ENCODE data around the gene CDV3. TPM values are rescaled to one million over a fixed set of nuclear protein-coding genes. Genes with fewer than 3 reads are reported as not detected.

The CDV3 gene
- total and polyA plus RNA-seq, 4 donors: 37.5 to 82.6 (median 53.1) TPM

GRCh38 chr3:133589503-133589902 is 16.0 kb downstream of the CDV3 start:
- H3K27ac ChIP-seq (ENCODE audit: low read depth in 1 of 2, low read length in 2 of 2): no peak overlapping the region
- H3K9me3 ChIP-seq (ENCODE audit: control insufficient read depth in 4 of 4, low read length in 3 of 4): no peaks in the 10 kb centered on the region
- no peak for TF ChIP-seq FOXA2 (IDR thresholded peaks at IDR 0.05)
- no peak for TF ChIP-seq GABPA (IDR thresholded peaks at IDR 0.05 in 1 of 2, conservative IDR thresholded peaks at IDR 0.05 in 1 of 2)
- TF ChIP-seq, protein P1, sequence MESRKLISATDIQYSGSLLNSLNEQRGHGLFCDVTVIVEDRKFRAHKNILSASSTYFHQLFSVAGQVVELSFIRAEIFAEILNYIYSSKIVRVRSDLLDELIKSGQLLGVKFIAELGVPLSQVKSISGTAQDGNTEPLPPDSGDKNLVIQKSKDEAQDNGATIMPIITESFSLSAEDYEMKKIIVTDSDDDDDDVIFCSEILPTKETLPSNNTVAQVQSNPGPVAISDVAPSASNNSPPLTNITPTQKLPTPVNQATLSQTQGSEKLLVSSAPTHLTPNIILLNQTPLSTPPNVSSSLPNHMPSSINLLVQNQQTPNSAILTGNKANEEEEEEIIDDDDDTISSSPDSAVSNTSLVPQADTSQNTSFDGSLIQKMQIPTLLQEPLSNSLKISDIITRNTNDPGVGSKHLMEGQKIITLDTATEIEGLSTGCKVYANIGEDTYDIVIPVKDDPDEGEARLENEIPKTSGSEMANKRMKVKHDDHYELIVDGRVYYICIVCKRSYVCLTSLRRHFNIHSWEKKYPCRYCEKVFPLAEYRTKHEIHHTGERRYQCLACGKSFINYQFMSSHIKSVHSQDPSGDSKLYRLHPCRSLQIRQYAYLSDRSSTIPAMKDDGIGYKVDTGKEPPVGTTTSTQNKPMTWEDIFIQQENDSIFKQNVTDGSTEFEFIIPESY (IDR thresholded peaks at IDR 0.05): no peak
- no peak for TF ChIP-seq JUND (IDR thresholded peaks at IDR 0.05)
- no peak for TF ChIP-seq FOXA1 (IDR thresholded peaks at IDR 0.05)
- TF ChIP-seq SP1 (IDR thresholded peaks at IDR 0.05): no peak
- no peak for TF ChIP-seq TAF1 (conservative IDR thresholded peaks at IDR 0.05)
- TF ChIP-seq, protein P2, sequence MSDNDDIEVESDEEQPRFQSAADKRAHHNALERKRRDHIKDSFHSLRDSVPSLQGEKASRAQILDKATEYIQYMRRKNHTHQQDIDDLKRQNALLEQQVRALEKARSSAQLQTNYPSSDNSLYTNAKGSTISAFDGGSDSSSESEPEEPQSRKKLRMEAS (IDR thresholded peaks at IDR 0.05): no peak
- no peak for TF ChIP-seq RXRA (IDR thresholded peaks at IDR 0.05)
- no peak for TF ChIP-seq HNF4G (IDR thresholded peaks at IDR 0.05)
- no peak for TF ChIP-seq RAD21 (IDR thresholded peaks at IDR 0.05)
- TF ChIP-seq ATF3 (IDR thresholded peaks at IDR 0.05): no peak
- no peak for TF ChIP-seq CTCF (IDR thresholded peaks at IDR 0.05; ENCODE audit: low read depth, low read length, missing input control)
- TF ChIP-seq HNF4A (conservative IDR thresholded peaks at IDR 0.05): no peak
- no peak for TF ChIP-seq NR2F2 (IDR thresholded peaks at IDR 0.05)
- no peak for TF ChIP-seq YY1 (IDR thresholded peaks at IDR 0.05)
- TF ChIP-seq, protein P3, sequence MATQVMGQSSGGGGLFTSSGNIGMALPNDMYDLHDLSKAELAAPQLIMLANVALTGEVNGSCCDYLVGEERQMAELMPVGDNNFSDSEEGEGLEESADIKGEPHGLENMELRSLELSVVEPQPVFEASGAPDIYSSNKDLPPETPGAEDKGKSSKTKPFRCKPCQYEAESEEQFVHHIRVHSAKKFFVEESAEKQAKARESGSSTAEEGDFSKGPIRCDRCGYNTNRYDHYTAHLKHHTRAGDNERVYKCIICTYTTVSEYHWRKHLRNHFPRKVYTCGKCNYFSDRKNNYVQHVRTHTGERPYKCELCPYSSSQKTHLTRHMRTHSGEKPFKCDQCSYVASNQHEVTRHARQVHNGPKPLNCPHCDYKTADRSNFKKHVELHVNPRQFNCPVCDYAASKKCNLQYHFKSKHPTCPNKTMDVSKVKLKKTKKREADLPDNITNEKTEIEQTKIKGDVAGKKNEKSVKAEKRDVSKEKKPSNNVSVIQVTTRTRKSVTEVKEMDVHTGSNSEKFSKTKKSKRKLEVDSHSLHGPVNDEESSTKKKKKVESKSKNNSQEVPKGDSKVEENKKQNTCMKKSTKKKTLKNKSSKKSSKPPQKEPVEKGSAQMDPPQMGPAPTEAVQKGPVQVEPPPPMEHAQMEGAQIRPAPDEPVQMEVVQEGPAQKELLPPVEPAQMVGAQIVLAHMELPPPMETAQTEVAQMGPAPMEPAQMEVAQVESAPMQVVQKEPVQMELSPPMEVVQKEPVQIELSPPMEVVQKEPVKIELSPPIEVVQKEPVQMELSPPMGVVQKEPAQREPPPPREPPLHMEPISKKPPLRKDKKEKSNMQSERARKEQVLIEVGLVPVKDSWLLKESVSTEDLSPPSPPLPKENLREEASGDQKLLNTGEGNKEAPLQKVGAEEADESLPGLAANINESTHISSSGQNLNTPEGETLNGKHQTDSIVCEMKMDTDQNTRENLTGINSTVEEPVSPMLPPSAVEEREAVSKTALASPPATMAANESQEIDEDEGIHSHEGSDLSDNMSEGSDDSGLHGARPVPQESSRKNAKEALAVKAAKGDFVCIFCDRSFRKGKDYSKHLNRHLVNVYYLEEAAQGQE (IDR thresholded peaks at IDR 0.05): no peak
- TF ChIP-seq EGR1 (IDR thresholded peaks at IDR 0.05; ENCODE audit: low read depth in 2 of 2): no peak
- H3K4me3 ChIP-seq (ENCODE audit: low read depth in 1 of 3, low read length in 3 of 3): no peak overlapping the region
- WGBS: 75% methylated on average over 8 of the region's 8 CpGs
- DNase-seq (ENCODE audit: low spot score): no peak
- H3K4me1 ChIP-seq (ENCODE audit: control insufficient read depth in 4 of 4, insufficient read depth in 4 of 4, low read length in 3 of 4): peaks cover 6 to 23% (median 21%) of the 10 kb centered on the region in 4 donors
- peaks cover 8 to 34% (median 17%) of the 10 kb centered on the region in 4 donors for H3K36me3 ChIP-seq (ENCODE audit: control insufficient read depth in 4 of 4, insufficient read depth in 3 of 4, low read depth in 1 of 4, low read length in 3 of 4)
- no peak overlapping the region for H3K9ac ChIP-seq (ENCODE audit: low read depth in 1 of 2, low read length in 2 of 2)
- H3K27me3 ChIP-seq (ENCODE audit: control insufficient read depth in 4 of 4, insufficient read depth in 4 of 4, low read length in 3 of 4): no peaks in the 10 kb centered on the region

Data from liver (tissue), 9 donors.